Suprapubic skin (tissue), 4 donors: ENCODE measurements around the gene TASOR2. TPM values are rescaled to one million over a fixed set of nuclear protein-coding genes. Genes with fewer than 3 reads are reported as not detected.

Experiments
- DNase-seq, 2 donors: peaks; one replicate each; pipeline ENCODE4 v3.0.0-alpha.2; 2019; ENCODE audit warnings: low spot score in 2 of 2
- H3K27ac ChIP-seq: fragments of 200-600 bp; sonication (generic); one replicate; pipeline ENCODE4 v1.5.1; 2019
- H3K27me3 ChIP-seq: fragments of 200-600 bp; sonication (generic); one replicate; pipeline ENCODE4 v1.5.1; 2019
- H3K36me3 ChIP-seq: fragments of 200-600 bp; sonication (generic); one replicate; pipeline ENCODE4 v1.5.1; 2019
- H3K4me1 ChIP-seq: fragments of 200-600 bp; sonication (generic); one replicate; pipeline ENCODE4 v1.5.1; 2019
- H3K4me3 ChIP-seq: fragments of 200-600 bp; sonication (generic); one replicate; pipeline ENCODE4 v1.5.1; 2019; ENCODE audit warnings: mild to moderate bottlenecking
- H3K9me3 ChIP-seq: fragments of 200-600 bp; sonication (generic); one replicate; pipeline ENCODE4 v1.5.1; 2019
- EP300 ChIP-seq: sonication (generic); formaldehyde crosslinking; IDR thresholded peaks from one replicate; pipeline ENCODE4 v1.6.1; 2017; ENCODE audit warnings: antibody characterized with exemption
- POLR2A ChIP-seq, 2 donors: fragments of 450-650 bp; IDR thresholded peaks; one replicate each; pipeline ENCODE4 v1.6.1; 2017; ENCODE audit warnings: antibody characterized with exemption in 2 of 2, mild to moderate bottlenecking in 2 of 2, moderate library complexity in 2 of 2
- POLR2AphosphoS5 ChIP-seq, 3 donors: sonication (generic); formaldehyde crosslinking; IDR thresholded peaks; one replicate each; pipeline ENCODE4 v1.6.1; 2017; ENCODE audit warnings: antibody characterized with exemption in 3 of 3
- WGBS: methylation state at CpG from one replicate; pipeline ENCODE4 v1.1.5; 2018; 5-methylcytosine and 5-hydroxymethylcytosine counted together
- total RNA-seq, 4 donors: library from RNA; depleted of rRNA; stranded (reverse); fragments of >200 nt; gene quantifications; one replicate each; pipeline ENCODE4 v1.1.0, GENCODE V29; 2016
- TF ChIP-seq, protein P1 (sequence below), 2 donors: fragments of 200-600 bp in 1 of 2; fragments of 450-650 bp in 1 of 2; sonication (generic) in 1 of 2; IDR thresholded peaks; one replicate each; pipeline ENCODE4 v1.5.1; 2016 to 2019; ENCODE audit warnings: antibody characterized with exemption in 2 of 2, mild to moderate bottlenecking in 1 of 2, moderate library complexity in 1 of 2

Gene TASOR2
- total RNA-seq, 4 donors from 2014 or later, result 49.8 to 78.3 (median 59.9) TPM

DNA sequence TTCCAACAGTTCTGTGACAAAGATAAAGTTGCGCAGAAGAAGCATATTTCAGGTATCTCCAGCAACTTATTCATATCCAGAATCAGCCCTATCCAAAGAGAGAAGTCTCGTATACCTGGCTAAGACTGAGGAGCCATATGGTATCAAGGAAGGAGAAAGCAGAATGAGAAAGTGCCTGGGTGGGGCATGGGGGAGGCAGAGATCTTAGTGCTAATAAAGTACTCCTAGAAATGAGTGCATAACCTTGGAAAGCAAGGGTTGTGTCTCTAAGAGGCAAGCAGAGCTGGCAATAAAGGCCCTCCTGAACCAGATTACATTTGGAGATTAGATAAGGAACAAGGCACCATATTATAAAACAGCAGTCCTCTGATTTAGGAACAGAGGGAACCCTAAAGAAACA is 12.7 kb downstream of the TASOR2 start:
- H3K27ac ChIP-seq, result no peak overlapping the region
- WGBS, result 92% methylated on average over 2 of the region's 2 CpGs
- no peak for TF ChIP-seq POLR2A (IDR thresholded peaks at IDR 0.05)
- no peak for TF ChIP-seq POLR2AphosphoS5 (IDR thresholded peaks at IDR 0.05)
- peaks cover 9% of the 10 kb centered on the region for H3K4me1 ChIP-seq
- no peaks in the 10 kb centered on the region for H3K36me3 ChIP-seq
- no peak for DNase-seq
- H3K4me3 ChIP-seq, result no peak overlapping the region
- no peaks in the 10 kb centered on the region for H3K9me3 ChIP-seq
- H3K27me3 ChIP-seq, result no peaks in the 10 kb centered on the region

DNA sequence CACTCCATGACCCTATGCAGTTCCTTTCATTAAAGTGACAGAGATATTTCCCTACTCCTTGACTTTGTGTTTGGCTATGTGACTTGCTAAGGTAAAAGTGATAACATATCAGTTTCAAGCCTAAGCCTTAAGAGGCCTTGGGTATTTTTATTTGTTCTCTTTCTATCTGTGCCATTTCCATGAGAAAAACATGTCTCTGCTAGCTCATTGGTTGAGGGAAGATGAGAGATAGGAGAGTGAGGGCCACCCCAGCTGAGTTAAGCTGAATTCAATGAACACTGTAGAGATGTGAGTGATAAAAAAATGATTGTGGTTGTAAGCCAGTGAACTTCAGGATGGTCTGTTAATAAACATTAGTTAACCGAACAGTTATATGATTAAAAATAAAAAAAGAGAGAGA is 13.4 kb downstream of the TASOR2 start:
- 91% methylated on average over 1 of the region's 1 CpG for WGBS
- H3K27me3 ChIP-seq, result no peaks in the 10 kb centered on the region
- TF ChIP-seq POLR2AphosphoS5 (IDR thresholded peaks at IDR 0.05) (no peak), POLR2A (IDR thresholded peaks at IDR 0.05) (no peak), EP300 (no peak)
- TF ChIP-seq, protein P1, sequence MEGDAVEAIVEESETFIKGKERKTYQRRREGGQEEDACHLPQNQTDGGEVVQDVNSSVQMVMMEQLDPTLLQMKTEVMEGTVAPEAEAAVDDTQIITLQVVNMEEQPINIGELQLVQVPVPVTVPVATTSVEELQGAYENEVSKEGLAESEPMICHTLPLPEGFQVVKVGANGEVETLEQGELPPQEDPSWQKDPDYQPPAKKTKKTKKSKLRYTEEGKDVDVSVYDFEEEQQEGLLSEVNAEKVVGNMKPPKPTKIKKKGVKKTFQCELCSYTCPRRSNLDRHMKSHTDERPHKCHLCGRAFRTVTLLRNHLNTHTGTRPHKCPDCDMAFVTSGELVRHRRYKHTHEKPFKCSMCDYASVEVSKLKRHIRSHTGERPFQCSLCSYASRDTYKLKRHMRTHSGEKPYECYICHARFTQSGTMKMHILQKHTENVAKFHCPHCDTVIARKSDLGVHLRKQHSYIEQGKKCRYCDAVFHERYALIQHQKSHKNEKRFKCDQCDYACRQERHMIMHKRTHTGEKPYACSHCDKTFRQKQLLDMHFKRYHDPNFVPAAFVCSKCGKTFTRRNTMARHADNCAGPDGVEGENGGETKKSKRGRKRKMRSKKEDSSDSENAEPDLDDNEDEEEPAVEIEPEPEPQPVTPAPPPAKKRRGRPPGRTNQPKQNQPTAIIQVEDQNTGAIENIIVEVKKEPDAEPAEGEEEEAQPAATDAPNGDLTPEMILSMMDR (IDR thresholded peaks at IDR 0.05), result no peak
- no peaks in the 10 kb centered on the region for H3K9me3 ChIP-seq
- DNase-seq, result no peak
- no peaks in the 10 kb centered on the region for H3K36me3 ChIP-seq
- H3K4me3 ChIP-seq, result no peak overlapping the region
- H3K27ac ChIP-seq, result no peak overlapping the region
- peaks cover 4% of the 10 kb centered on the region for H3K4me1 ChIP-seq

DNA sequence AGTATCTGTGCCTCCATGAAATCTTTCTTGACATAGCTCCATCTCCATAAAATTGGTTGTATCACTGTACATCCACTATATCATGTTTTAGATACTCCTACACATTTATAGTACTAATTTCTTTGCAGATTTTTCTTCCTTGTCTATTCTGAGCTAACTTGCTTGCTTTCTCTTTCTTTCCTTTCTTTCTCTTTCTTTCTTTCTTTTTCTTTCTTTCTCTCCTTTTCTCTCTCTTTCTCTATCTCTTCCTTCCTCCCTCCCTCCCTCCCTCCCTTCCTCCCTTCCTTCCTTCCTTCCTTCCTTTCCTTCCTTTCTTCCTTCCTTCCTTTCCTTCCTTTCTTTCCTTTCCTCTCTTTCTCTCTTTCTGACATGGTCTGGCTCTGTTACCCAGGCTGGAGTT is 23.7 kb downstream of the TASOR2 start:
- Histone ChIP-seq H3K4me3 (no peak overlapping the region), H3K9me3 (no peaks in the 10 kb centered on the region), H3K27ac (no peak overlapping the region), H3K36me3 (no peaks in the 10 kb centered on the region), H3K27me3 (no peaks in the 10 kb centered on the region), H3K4me1 (peaks cover 3% of the 10 kb centered on the region)
- TF ChIP-seq, protein P1 (IDR thresholded peaks at IDR 0.05), result no peak
- TF ChIP-seq EP300, result no peak
- TF ChIP-seq POLR2AphosphoS5 (IDR thresholded peaks at IDR 0.05), result no peak
- no peak for TF ChIP-seq POLR2A (IDR thresholded peaks at IDR 0.05)
- DNase-seq, result no peak

DNA sequence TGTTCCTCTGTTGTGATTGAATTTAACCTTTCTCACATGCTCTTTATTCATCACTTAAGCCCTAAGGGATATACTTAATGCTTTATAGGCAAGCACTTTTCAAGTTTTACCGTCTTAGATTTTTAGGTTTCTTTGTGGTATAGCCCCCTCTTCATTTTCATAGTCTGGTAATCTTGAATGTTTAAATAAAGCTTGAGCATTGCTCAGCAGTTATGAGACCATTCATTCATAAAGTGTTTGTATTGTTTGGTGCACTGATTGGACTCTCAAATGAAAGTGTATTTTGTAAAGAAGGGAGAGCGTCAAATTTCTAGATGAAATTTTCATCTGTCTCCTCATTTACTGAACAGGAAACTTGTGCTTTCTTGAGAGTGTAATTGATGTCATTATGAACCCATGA is 25.2 kb downstream of the TASOR2 start:
- 84% methylated on average over 2 of the region's 2 CpGs for WGBS
- TF ChIP-seq EP300 (no peak), POLR2A (IDR thresholded peaks at IDR 0.05) (no peak), POLR2AphosphoS5 (IDR thresholded peaks at IDR 0.05) (no peak)
- TF ChIP-seq, protein P1 (IDR thresholded peaks at IDR 0.05), result no peak

DNA sequence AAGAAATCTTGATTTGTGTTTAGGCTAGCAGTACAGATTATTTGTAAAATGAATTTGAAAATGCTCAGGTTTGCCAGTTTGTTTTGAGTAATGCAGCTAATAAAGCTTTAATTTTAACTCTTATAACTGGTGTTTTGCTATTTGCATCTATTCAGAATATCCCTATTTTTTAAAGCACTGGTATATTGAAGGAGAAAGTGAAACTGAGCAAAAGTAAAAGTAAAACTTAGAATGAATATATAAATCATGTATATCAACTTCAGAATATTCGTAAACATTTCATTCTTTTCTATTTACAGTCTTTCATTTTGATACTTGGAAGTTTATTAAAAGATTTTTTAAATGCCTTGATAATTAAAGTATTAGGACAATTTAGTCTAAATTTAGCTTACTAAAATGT is 26.2 kb downstream of the TASOR2 start:
- peaks cover 3% of the 10 kb centered on the region for H3K4me1 ChIP-seq
- peak overlapping the region; percentile 8 for H3K4me3 ChIP-seq
- TF ChIP-seq, protein P1 (IDR thresholded peaks at IDR 0.05), result no peak
- TF ChIP-seq EP300 (no peak), POLR2AphosphoS5 (IDR thresholded peaks at IDR 0.05) (no peak), POLR2A (IDR thresholded peaks at IDR 0.05) (no peak)
- WGBS, result 48% methylated on average over 1 of the region's 1 CpG
- no peaks in the 10 kb centered on the region for H3K36me3 ChIP-seq
- no peaks in the 10 kb centered on the region for H3K27me3 ChIP-seq
- no peak for DNase-seq
- H3K27ac ChIP-seq, result no peak overlapping the region
- H3K9me3 ChIP-seq, result no peaks in the 10 kb centered on the region

More for the DNA sequence above, 25.2 kb downstream of the TASOR2 start:
- Histone ChIP-seq H3K4me1 (peaks cover 3% of the 10 kb centered on the region), H3K27me3 (no peaks in the 10 kb centered on the region), H3K9me3 (no peaks in the 10 kb centered on the region), H3K27ac (no peak overlapping the region), H3K4me3 (no peak overlapping the region), H3K36me3 (no peaks in the 10 kb centered on the region)
- DNase-seq, result no peak

DNA sequence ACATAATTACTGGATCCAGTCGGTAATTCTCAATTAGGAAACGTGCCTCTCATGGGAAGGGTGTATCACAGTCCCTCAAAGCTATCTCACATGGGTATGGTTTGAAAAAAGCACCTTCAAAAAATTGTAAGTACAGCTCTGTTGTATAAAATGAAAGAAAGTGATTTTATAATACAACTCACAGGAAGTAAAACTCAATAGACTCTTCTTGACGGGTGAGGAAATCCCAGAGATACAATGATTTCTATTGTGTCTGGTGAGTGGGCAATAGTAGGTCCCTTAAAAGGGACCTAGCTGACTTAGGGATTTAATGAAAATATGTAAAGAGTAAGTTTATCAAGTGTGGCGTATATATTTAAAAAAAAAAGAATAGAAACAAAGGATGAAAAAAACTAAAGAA is 27.0 kb downstream of the TASOR2 start:
- WGBS, result 63% methylated on average over 4 of the region's 4 CpGs
- H3K27me3 ChIP-seq, result no peaks in the 10 kb centered on the region
- TF ChIP-seq EP300 (no peak), POLR2A (IDR thresholded peaks at IDR 0.05) (no peak), POLR2AphosphoS5 (IDR thresholded peaks at IDR 0.05) (no peak)
- TF ChIP-seq, protein P1 (IDR thresholded peaks at IDR 0.05), result no peak
- no peak for DNase-seq
- H3K27ac ChIP-seq, result no peak overlapping the region
- peak overlapping the region; percentile 8 for H3K4me3 ChIP-seq
- no peaks in the 10 kb centered on the region for H3K36me3 ChIP-seq
- peaks cover 3% of the 10 kb centered on the region for H3K4me1 ChIP-seq
- H3K9me3 ChIP-seq, result no peaks in the 10 kb centered on the region
